HG02884 (cell line): ENCODE measurements around the gene ALDOC.
"Not testable (repeated sequence)": the region's sequence is repeated elsewhere in the genome, so short reads cannot be mapped to it uniquely, and the experiment has no call there.

Experiments
- ATAC-seq: cut with Tn5 transposase; IDR thresholded peaks from one replicate; pipeline ENCODE4 v1.9.1; 2021; ENCODE audit warnings: mild to moderate bottlenecking, moderate library complexity; ENCODE audit not compliant: unreplicated experiment

Gene ALDOC

GRCh38 chr17:28584434-28584833 is 7.7 kb upstream of the ALDOC start:
- no peak for ATAC-seq

DNA sequence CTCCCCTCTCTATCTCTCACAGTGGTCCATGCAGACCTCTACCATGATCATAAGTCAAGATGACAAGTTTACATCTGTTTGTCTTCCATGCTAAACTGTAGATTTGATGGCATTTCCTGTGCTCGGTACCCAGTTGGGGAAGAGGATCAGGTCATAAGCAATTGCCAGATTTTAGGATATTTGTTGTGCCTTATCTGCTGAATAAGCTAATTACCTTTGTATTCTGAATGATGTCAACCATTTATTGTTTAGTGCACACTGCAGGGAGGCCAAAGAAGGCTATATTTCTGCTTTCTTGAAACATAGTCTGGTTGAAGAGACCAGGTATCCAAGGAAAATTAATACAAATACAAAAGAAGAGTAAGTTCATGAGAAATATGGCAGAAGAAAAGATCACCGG is 5.8 kb upstream of the ALDOC start:
- no peak for ATAC-seq

- no peak for ATAC-seq
Measured at GRCh38 chr17:28580959-28581358, 4.3 kb upstream of the ALDOC start.

DNA sequence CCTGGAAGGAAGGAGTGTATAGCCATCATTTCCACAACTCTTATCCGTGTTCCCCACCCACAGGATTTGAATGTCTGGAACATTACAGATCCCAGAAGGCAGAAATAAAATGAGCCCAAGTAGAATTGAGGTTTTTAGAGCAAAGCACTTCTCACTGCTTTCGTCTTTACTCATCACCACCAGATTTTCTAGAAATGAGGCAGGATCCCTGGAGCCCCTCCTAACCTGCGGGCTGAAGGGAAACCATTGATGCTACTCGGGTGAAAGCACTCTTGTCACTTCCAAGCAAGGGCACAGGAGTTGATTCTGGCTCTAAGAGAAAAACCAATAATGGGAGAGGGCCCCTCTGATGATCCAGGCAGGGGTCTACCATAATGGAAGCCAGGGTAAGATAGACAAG is 2.8 kb upstream of the ALDOC start:
- ATAC-seq: no peak

DNA sequence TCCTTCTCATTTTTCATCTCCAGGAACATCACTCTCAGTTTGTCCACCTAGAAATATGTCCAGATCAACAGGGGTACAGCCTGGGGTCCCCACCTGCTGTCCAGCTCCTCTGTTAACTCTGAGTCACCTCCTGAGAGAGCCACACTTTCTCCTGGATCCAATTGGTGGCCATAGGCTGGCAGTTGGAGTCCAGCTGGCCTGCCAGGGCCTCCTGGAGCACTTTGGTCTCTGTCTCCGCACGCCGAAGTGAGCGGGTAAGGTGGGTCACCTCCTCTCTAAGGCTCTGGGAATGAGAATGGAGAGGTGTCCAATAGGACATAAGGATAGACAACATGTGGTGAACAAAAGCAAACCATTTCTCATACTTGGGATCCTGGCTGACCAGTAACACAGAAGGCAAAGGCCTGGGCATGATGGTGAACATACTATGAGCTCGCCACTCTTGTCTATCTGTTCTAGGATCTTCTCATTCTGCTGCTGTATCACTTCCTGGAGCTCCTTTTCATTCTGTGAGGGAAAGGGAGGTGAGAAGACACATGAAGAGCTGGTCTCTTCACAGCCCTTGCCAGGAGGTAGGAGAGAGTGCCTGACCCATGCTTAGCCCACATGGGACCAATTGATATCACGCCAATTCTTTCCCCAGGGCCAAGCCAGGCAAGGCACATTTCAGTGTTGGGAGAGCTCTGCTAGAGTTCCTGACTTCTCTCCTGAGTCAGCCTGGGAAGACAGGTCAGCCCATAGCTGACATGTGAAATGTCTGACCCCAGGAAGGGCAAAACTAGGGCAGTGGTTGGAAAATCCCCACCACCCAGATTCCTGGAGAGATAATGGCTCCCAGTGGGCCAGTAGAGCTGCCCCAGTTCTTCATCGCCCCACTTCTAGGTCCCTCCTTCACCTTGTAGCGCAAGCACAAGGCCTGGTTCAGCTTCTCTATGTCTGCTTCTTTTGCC is 1.8 kb upstream of the ALDOC start:
- ATAC-seq: no peak

DNA sequence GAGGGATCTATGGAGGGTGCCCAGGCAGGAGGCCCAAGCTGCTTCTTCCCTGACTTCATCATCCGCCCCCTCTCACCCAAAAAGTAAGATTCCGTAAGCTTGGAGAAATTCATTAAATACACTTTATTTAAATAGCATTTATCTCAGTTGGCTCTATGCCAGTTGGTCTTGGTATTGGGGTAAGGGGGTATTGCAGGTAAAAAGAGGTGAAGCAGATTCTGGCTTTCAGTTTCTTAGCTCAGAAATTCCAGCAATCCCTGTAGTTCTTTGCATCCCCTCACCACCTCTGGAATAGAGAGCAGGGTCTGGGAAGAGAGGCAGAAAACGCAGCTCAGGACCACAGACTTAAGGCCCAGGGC is 750 bp upstream of the ALDOC start:
- ATAC-seq: no peak

- ATAC-seq: not testable (repeated sequence)
Measured at GRCh38 chr17:28576016-28576415, 679 bp downstream of the ALDOC start.

GRCh38 chr17:28575126-28575795 is 1.4 kb downstream of the ALDOC start:
- no peak for ATAC-seq

GRCh38 chr17:28574526-28574925 is 2.2 kb downstream of the ALDOC start:
- no peak for ATAC-seq

DNA sequence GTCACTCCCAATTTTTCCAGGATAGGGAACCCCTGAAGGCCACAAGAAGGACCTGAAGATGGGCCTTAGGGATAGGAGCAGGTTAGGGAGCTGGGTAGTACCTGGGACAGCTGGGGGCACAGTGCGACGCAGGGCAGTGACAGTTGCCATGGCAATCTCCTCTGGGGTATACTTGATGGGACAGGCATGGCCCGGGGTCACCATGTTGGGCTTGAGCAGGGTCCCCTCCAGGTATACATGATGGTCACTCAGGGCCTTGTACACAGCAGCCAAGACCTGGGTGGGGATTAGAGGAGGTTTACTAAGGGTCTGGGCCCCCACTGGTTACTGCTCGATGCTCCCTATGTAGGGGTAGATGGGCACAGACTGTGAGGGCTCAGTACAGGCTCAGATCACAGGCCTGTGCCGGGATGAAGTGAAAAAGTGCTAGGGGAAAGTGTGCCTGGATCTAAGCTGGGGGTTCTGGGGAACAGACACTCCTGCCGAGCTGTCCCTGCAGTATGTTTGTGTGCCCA is 2.7 kb downstream of the ALDOC start:
- no peak for ATAC-seq

DNA sequence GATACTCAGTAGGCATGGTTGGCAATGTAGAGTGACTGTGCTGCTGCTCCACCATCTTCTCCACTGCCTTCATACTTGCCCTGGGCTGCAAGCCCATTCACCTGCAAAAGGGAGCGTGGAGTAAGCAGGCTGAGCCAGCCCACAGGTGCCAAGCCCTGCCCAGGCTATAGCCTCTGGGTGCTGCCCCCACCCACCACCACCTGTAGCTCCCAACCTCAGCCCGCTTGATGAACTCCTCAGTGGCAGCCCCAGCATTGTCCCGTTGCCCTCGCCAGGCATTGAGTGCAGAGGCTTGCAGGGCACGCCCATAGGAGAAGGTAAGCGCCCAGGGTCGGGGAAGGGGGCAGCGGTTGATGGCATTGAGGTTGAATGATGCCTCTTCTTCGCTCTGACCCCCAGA is 3.2 kb downstream of the ALDOC start:
- ATAC-seq: no peak

- no peak for ATAC-seq
Measured at GRCh38 chr17:28573040-28573380, 3.7 kb downstream of the ALDOC start.

DNA sequence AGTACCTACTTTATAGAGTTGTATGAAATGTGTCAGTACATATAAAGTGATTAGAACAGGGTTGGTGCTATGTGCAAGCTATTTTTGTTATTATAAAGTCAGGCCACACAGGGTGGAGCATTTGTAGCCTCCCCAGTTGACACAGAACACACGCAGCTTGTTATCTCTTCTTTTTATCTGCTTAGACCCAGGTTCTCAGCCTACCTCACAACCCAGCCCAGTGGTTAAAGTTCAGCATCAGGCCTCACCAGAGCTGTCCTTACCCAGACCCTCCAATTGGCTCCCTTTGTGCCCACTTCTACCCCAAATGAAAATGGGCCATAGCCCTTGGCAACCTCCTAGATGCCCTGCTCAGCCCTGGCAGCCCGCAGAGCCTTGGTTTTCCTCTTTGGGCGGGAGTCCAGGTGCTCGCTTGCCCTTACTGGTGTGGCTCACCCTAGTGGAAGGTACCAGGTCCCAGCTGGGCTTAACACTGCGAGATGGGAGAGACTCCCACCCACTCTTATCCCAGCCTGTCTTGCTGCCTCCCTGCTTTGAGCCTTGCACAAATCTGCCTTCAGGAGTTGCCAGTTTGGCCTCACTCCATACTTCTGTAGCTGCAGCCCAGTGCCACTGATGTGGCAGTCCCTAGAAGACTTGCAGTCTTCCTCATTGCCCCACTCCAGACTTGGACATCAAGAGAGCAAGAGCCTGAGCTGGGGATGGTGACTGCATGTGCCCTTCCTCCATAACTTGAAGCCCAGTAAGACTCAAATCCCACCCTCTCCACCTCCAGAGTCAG is 4.2 kb downstream of the ALDOC start:
- ATAC-seq: no peak

DNA sequence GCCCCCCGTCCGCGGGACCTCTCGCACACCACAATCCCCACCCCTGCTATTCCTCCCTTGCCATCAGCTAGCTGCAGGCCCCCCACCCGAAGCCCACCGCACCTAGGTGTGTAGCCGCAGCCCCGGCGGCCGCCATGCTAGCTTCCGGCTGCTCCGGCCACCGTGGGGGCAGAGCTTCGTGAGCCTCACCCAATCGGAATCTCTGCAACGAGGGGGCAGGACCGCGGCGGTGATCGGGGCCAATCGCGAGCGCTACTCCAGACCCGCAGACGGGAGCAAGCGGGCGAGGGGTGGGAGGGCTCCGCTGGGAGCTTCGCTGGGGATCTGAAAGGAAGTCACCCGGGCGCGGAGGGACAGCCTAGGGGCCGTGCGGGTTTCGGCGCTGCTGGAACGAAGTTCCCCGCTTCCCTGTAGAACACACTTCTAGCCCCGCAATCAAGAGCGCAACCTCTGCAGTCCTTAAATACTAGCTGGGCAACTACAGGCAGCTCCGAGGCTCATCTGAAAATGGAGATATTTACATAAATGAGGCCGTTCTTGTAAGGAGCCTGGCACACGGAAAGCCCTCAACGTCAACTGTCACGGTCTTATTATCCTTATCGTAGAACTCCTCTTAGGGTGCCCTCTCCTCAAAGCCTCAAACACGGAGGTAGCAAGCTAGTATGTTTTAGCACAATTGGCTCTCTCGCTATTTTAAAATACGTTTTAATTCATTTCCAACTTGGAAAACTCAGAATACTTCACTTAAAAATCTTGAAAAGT is 5.2 kb downstream of the ALDOC start, which contains the start of gene PIGS:
Gene PIGS, minus strand, starts transcription at position 164 of the 762 bp plus-strand sequence. Its CDS starts 28 bp downstream, at position 136.
- peak; percentile 70 for ATAC-seq

GRCh38 chr17:28570716-28571360 is 5.9 kb downstream of the ALDOC start:
- ATAC-seq: no peak

- no peak for ATAC-seq
Measured at GRCh38 chr17:28569446-28569845, 7.2 kb downstream of the ALDOC start.

DNA sequence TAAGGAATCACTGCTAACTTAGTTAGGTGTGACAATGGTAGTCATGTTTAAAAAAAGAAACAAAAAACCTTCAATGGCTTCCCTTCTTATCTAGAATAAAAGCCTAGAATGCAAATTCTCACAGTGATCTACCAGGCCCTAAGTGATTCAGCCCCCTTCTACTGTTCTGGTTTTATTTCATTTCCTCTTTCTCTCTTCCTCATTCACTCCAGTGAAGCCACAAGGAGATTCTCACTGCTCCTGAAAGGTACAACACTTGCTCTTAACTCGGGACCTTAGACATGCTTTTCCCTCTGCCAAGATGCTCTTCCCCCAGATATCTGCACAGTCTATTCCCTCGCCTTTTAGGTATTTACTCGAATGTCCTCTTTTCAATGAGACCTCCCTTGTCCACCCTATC is 9.1 kb downstream of the ALDOC start:
- ATAC-seq: no peak

- no peak for ATAC-seq
Measured at GRCh38 chr17:28563475-28563874, 13.2 kb downstream of the ALDOC start.

GRCh38 chr17:28555022-28555421 is 21.7 kb downstream of the ALDOC start:
- ATAC-seq: no peak

DNA sequence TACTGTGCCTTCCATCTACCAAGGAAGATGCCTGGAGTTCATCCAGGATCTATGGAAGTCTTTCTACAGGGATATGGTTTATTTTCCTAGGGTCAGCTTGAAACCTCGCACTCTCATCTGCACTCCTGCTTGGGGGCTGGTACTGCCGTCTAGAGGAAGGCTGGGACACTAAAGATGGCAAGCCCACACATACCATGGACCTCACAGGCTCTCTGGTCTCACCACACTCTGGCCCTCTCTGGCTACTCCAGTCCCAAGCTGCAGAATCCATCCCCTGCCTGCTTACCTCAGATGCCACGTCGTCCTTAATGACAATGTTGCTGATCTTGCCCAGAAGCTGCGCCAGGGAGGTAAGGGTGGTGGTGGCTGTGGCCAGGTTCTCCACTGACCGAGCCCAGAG is 22.1 kb downstream of the ALDOC start:
- ATAC-seq: no peak
